NCI-H226 (cell line): Measurements from ENCODE around the gene SEC22A.
A peak's percentile ranks its signal among the peaks of the same experiment; 100 is the strongest.
"Not testable (repeated sequence)": the region's sequence is repeated elsewhere in the genome, so short reads cannot be mapped to it uniquely, and the experiment has no call there.

Experiments
- DNase-seq: peaks from one replicate; pipeline ENCODE4 v3.0.0-alpha.2; 2015

Gene SEC22A

DNA sequence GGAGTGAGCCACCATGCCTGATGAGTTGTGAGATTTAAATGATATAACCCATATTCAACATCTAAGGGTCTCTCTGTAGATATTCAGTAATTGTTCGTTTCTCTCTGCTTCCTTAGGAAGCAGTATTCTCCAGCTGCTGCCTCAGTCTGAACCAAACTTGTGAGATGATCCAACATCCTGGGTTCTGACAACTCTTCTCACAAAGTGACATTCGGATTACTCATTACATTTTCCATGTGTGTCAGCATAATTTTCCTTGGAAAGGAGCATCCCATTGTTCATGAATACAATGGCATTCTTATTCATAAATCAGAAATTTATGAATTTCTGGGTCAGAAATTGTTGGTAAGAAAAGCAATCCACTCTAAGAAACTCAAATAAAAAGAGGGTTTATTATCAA, 15.0 kb upstream of the SEC22A start:
- no peak for DNase-seq

DNA sequence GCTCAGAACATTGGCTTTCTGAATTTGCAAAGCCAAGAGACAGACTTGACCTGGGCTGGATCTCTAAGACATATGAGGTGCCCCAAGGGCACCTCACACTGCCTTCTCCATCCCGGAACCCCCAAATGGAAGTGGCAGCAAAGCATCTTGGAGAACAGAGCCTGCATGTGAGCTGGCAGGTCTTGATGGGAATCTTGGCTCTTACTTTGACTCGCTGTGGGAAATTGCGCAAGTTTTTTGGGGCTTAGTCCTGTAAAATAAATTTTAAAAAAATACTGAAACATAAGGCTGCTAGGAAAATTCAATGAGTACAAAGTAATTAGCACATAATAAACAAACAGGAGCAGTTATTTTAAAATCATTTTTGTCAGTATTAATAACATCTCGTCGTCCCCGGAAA, 13.7 kb upstream of the SEC22A start:
- no peak for DNase-seq

DNA sequence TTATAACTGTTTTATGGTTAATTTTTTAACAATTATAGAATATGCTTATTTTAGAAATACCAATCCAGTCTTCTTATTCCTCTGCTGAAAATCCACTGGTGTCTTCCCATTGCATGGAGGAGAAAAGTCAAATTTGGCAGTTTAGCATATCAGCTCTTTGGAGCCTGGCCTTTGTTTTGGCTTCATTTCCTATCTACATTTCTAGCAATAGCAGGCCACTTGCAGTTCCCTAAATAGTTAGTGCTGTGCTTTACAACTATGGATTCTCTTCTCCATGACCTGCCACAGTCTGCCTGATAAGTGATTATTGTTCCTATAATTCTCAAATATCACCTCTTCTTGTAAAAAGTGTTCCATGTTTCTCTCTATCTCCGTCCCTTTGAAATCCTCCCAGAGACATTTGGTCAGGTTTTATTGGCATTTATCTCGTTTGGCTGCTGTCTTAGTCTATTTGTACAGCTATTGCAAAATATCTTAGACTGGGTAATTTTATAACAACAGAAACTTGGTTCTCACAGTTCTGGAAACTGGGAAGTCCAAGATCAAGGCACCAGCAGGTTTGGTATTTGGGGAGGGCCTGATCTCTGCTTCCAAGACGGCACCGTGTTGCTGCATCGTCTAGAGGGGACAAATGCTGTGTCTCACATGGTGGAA, 8.2 kb upstream of the SEC22A start:
- no peak for DNase-seq

DNA sequence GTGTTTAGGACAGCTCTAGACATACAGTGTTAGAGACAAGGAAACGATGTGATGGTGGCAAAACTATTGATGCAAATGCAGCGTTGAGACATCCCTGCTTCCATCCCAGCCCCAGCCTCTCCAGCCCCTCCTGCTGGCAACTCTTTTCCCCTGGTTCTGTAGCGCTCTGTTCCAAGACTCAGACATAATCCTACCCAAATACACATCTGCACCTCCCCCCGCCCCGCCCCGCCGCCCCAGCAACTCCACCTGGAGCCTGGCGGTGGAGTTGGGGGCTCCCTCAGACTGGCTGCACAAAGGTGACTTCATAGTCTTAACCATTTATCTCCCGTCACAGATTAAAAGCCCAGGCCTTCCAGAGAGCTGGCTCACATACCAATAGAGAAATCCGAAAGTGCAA, 7.2 kb upstream of the SEC22A start:
- no peak for DNase-seq

DNA sequence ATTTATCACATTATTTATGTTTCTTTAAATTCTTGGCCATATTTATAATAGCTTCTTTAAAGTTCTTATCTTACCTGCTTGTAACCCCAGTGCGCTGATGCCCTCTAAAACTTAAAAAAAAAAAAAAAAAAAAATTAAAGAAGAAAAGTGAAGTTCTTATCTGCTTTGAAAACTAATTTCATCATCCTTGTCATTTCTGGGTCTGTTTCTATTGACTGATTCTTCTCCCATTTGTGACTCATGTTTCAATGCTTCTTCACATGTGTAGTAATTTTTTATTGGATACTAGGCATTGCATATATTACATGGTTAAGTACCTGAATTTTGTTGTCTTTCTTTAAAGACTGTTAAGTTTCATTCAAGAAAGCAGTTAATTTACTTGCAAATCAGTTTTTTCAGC, 3.4 kb upstream of the SEC22A start:
- no peak for DNase-seq

DNA sequence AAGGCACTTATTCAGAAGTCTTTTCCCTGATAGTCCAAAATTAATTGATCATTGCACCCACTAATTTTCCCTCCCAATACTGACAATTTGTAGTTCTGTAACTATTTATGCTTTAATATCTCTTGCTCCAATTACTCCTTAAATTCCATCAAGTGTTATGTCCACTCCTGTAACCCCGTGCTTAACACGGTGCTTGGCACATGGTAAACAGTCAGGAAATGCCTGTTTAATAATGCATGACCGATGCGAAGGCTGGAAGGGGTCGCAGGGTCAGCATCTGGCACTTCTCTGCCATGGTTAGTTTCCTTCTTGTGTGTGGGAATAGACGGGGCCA, 553 bp upstream of the SEC22A start:
- DNase-seq = no peak

DNA sequence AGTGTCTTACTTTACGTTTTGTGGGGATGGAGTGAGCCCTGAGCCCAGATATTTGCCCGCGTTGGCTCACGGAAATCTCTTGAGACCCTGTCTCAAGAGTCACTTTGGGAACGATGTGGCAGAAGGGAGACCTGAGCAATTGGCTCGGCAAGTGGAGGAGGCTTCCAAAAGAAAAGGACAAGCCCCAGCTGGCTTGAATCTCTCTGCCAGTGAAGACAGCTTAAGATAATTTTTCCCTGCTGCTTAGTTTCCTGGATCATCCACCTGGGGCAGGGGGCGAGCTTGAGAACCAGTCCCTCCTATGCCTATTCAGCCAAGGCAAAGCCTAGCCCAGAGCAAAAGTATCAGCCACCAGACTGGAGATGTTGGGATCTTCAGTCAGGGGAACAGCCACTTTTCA, 708 bp downstream of the SEC22A start:
- DNase-seq = no peak

DNA sequence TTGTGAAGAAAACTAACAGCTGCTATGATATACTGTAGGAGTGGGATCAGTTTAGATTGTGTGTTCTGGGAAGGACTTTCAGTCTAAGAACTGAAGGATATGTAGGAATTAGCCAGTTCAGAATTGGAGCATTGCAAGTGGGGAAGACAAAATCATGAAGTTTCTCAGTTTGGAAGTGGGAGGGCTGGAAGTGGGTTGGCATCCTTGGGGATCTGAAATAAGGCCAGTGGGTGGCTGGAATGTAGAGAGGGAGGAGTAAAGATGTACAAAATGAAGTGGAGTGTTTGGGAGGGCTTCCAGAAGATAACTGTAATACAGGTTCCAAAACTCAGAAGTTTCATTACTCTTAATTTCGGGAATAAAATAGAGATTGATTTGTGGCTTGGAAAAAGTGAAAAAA, 17.2 kb downstream of the SEC22A start:
- DNase-seq = no peak

DNA sequence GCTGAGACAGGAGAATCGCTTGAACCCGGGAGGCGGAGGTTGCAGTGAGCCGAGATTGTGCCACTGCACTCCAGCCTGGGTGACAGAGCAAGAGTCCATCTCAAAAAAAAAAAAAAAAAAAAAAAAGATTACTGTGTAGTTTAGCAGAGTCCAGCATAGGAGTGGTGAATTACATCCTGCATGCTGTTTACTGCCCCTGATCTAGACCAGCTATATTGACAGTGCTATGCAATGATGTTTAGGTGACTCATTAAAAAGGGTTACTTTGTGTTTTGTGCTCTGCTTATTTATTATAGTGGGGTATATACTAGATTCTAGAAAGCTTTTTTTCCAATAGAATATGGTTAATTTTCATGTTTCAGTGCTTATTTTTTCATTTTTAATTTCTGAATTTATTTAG, 19.6 kb downstream of the SEC22A start:
- DNase-seq = not testable (repeated sequence)

DNA sequence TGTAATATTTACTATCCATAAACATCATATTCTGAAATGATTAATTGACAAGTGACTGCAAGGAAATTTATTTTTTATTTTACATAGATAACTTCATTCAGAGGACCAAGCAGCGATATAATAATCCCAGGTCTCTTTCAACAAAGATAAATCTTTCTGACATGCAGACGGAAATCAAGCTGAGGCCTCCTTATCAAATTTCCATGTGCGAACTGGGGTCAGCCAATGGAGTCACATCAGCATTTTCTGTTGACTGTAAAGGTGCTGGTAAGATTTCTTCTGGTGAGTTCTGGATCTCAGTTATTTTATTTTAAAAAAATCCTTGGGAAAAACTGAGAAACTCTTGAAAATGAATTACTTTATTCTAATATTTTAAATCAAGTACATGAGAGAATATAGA, 23.3 kb downstream of the SEC22A start:
- no peak for DNase-seq

DNA sequence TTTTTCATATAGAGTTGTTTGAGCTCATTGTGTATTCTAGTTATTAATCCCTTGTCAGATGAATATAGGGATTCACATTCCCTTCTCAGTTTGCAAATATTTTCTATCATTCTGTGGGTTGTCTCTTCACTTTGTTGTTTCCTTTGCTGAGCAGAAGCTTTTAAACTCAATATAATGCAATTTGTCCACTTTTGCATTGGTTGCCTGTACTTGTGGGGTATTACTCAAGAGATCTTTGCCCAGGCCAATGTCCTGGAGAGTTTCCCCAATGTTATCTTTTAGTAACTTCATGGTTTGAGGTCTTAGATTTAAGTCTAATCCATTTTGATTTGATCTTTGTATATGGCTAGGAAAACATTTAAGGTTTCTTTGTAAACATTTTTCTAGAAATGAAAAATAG, 24.8 kb downstream of the SEC22A start:
- no peak for DNase-seq

DNA sequence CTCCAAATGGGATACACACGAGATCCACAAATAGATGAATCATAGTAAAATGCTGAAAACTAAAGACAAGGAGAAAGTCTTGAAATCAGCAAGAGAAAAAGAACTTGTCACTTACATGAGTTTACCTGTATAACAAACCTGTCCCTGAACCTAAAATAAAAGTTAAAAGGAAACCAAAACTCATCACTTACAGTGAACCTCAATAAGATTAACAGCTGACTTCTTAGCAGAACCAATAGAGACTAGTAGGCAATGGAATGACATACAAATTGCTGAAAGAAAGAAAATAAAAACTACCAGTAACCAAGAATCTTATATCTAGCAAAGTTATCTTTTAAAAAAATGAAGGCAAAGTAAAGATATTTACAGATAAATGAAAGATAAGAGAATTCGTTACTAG, 27.4 kb downstream of the SEC22A start:
- DNase-seq = no peak

DNA sequence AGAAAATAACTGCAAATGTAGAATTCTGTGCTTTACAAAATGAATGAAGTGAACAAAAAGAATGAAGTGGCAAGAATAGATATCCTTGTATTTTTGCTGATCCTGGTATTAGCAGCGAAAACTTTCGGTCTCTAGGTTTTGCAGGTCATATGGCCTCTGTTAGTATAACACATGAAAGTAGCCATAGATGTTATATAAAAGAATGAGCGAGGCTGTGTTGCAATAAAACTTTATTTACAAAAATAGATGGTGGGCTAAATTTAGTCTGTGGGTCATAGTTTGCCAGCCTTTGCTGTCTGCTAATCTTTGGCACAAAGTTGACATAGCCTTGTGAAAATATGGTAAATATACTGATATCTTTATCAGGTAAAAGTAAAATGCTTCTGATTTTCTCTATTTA, 35.2 kb downstream of the SEC22A start:
- no peak for DNase-seq

DNA sequence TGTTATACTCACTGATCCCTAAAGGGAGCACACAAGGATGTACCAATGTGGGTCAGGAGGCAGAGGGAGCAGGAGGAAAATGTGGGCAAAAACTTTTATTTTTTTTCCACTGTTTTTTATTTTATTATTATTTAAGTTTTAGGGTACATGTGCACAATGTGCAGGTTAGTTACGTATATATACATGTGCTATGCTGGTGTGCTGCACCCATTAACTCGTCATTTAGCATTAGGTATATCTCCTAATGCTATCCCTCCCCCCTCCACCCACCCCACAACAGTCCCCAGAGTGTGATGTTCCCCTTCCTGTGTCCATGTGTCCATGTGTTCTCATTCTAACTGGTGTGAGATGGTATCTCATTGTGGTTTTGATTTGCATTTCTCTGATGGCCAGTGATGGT, 37.4 kb downstream of the SEC22A start:
- DNase-seq = not testable (repeated sequence)

DNA sequence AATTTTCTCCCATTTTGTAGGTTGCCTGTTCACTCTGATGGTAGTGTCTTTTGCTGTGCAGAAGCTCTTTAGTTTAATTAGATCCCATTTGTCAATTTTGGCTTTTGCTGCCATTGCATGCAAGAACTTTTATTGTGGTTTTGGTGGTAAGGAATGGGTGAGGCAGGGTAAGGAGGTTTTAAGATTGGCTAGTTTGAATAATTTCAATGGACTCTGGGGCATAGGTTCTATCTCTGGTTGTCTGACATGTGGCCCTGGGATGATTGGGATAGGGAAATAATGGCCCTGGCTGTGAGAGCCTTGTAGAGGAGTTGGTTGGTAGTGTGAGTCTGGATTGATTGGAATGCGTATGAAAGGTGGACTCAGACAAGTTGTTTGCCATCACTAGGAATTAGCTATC, 38.0 kb downstream of the SEC22A start:
- DNase-seq = no peak

DNA sequence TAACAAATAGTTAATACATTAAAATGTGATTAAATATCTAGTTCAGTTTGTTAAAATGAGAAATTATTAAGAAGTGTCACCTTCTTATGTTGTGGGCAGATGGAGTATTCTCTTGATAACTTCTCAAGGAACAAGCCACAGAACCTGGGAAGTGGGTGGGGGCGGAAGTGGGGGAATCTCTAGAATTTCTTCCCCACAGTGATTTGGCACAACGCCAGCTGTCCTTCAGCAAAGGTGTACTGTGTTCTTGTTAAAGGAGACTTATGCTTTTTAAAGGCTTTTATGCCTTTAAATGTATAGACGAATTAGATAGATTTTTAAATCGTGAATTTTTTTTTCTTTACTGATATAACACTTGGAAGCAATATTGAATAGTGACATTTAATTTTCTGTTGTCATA, 42.4 kb downstream of the SEC22A start:
- no peak for DNase-seq

DNA sequence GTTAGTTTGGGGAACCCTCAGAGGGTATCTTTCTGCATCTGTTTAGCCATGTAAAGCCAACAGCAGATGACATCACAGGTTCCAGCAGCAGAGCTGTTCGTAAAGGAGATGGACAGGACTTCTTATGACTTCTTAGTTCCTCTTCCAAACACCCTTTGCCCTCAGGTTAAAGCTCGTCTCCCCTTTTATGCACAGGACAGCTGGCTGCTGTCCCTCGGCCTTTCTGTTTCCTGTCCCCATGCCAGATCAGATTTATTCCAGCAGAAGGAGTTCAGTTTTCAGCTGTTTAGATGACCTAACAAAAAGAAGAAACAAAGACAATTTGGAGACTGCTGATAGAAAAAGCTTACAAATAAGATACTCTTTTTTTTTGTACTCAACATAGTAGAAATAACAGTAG, 45.1 kb downstream of the SEC22A start:
- DNase-seq = no peak

DNA sequence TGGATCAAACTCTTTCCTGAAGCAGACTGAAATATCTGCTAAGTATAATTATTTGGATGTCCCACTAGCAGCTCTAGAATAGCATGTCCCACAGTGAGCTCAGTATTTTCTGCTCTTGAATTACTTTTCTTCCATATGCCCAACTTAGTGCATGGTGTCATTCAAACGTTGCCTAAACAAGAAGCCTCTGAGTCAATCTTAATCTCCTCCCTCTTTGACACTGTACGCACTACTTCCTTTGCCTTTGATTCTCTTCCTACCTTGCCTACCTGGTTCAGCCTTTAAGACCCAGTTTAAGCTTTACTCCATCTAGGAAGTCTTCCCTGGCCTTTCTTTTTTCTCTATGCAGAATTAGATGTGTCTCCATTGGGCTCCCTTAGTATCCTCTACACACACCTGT, 54.5 kb downstream of the SEC22A start:
- DNase-seq = no peak

DNA sequence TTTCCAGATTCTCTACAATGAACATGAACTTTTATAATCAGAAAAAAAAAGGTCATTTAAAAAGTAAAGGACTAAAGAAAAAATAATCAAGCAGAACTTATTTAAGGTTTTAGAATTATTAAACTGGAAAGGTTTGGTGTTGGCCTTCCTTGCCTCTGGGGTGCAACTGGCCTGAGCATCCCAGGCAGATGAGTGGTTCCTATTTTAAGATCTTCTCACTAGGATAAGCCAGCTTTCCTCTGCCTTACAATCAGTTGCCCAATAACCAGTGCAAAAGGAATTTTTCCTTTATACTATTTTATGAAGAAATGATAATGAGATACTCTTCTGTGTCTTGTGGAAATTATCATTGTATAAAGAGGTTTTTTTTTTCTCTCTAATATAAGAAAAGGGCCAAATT, 56.6 kb downstream of the SEC22A start:
- DNase-seq = no peak

DNA sequence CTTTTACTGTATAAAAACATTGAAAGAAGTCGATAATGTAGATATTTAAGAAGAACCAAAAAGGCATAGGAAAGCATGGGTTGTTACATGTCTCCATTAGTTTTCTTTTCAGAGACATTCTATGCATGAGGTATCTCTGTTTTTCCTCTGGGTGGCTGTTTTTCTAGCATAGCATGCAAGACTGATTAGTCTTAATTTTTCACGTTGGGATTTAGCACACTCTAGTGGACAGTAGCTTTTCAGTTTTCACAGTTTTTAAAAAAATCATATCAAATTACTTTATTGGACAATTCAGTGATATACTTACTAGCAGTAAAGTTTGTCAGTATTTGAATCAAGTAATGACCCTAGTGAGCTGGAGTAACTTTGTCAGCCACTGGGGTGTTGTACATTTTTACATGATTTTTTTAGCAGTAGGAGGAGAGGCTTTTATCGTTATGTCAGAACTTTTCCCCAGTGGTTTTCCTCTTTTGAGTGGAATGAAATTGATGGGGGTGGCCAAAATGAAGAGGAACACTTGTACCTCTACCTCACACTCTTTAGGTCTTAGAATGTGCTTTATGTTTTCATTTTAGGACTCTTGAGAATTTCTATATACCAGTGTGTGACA, 57.2 kb downstream of the SEC22A start:
- DNase-seq = peak; percentile 12

DNA sequence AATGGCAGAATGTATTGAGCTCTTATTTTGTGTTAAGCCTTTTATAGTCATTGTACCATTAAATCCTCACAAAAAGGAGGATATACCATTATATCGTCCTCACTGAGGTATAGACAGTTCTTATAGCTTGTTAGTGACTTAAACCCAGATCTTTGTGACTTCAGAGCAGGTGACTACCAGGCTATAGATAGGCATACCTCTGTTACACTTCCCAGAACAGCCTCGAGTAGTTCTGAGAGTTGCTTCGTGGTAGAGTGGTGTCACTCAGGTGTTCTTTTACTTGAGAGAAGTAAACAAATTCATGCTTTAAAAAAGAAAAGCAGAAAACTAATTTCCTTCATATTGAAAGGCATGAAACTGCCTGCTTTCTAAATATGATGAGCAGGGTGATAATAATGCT, 59.9 kb downstream of the SEC22A start:
- DNase-seq = no peak

DNA sequence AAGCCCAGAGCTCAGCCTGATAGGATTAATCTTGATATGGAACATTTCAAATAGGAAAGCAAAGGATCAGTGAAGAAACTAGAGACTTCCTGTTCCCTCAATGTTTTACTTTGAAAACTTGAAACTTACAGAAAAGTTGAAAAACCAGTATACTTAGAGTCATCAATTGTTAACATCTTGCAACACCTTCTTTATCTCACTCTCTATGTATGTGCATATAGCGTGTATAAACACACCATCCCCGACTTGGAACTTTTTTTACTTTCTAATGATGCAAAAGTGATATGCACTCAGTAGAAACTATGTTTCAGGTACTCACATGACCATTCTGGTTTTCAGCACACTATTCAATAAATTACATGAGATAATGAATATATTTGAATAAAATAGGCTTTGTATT, 60.5 kb downstream of the SEC22A start:
- no peak for DNase-seq

DNA sequence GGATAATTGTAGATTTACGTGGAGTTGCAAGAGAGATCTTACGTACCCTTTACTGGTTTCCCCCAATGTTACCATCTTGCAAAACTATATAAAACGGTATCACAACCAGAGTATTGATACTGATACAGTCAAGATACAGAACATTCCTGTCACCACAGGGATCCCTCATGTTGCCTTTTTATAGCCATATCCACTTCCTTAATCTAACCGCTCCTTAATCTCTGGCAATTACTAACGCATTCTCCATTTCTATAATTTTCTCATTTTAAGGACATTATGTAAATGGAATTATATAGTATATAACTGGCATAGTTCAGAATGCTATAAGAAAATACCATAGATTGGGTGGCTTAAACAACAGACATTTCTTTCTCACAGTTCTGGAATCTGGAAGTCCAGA, 61.1 kb downstream of the SEC22A start:
- DNase-seq = no peak

DNA sequence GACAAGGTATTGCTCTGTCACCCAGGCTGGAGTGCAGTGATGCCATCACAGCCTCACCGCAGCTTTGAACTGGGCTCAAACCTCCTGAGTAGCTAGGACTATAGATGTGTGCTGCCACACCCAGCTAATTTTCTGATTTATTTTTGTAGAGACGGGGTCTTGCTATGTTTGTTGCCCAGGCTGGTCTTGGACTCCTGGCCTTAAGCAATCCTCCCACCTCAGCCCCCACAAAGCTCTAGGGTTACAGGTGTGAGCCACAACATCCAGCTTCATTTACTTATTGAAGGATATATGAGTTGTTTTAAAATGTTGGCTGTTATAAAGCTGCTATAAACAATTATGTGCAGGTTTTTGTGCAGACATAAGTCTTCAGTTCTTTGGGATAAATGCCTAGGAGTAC, 62.2 kb downstream of the SEC22A start:
- no peak for DNase-seq

DNA sequence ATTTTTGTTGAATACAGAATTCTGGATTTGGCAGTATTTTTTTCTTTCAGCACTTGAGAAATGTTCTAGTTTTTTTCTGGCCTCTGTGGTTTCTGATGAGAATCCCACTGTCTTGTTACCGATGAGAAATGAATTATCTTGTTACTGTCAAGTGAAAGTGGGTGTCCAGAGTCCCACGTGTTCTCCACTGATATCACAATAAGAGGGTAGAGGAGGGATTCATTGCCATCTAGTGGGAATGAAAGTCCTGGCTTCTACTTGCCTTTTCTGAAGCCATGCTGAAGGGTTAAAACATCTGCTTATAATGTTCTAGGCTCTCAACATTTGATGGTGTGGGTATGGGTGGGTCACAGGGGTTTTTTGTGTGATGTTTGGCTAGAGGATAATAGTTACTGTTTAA, 66.1 kb downstream of the SEC22A start:
- DNase-seq = no peak

DNA sequence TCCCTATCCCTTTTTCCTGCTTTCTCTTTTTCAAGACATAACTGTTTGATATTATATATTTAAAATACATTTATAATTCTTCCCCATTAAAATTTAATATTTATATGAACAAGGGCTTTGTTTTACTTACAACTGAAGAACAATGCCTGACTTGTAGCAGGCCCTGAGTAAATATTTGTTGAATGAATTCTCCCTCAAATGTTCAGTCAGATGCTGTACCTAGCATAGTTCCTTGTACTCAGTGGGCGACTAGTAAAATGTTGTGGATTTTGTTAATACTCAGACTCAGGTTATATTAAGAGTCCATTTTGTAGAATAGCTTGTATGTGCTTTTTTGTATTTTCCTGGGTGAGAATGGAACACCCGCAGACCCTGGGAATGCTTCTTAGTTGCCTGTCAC, 69.1 kb downstream of the SEC22A start:
- DNase-seq = no peak
